Inflammatory macrophage treated with lipopolysaccharide for 4 hours (primary cell): ENCODE data around the gene ZBTB22.
A peak's percentile ranks its signal among the peaks of the same experiment; 100 is the strongest.

Source experiments
- DNase-seq: peaks from one replicate; pipeline ENCODE4 v3.0.0-alpha.2; 2020

Gene ZBTB22

GRCh38 chr6:33329058-33329457 lies 11.5 kb upstream of the ZBTB22 start:
- no peak for DNase-seq

- DNase-seq: peak; percentile 24
Measured at GRCh38 chr6:33324125-33324524, 6.6 kb upstream of the ZBTB22 start.

DNA sequence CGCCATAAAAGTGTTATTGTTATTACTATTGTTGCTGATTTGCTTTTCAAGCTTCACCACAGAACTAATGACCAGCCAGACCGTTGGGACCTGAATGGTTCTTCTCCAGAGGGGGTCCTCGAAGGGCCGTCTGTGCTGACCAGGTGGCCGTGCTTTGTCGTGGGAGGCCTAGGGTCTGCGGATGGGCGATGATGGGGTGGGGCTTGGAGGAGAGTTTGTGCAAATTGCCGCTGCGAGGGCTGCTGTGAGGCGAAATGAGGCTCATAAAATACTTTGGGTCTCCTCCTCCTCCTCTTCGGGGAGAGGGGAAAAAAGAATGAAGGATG lies 6.0 kb upstream of the ZBTB22 start:
- no peak for DNase-seq

- DNase-seq: no peak
Measured at GRCh38 chr6:33321227-33321626, 3.7 kb upstream of the ZBTB22 start.

- peak; percentile 89 for DNase-seq
Measured at GRCh38 chr6:33320315-33321181, 3.0 kb upstream of the ZBTB22 start.

GRCh38 chr6:33319939-33320314 lies 2.4 kb upstream of the ZBTB22 start:
- no peak for DNase-seq

GRCh38 chr6:33318426-33319073 lies 1.0 kb upstream of the ZBTB22 start:
- no peak for DNase-seq

GRCh38 chr6:33317419-33317668 lies 200 bp downstream of the ZBTB22 start:
- no peak for DNase-seq

- DNase-seq: no peak
Measured at GRCh38 chr6:33316603-33317418, 733 bp downstream of the ZBTB22 start.

GRCh38 chr6:33315793-33316602 lies 1.5 kb downstream of the ZBTB22 start:
- no peak for DNase-seq

GRCh38 chr6:33314943-33315792 lies 2.4 kb downstream of the ZBTB22 start:
- DNase-seq: peak; percentile 17

DNA sequence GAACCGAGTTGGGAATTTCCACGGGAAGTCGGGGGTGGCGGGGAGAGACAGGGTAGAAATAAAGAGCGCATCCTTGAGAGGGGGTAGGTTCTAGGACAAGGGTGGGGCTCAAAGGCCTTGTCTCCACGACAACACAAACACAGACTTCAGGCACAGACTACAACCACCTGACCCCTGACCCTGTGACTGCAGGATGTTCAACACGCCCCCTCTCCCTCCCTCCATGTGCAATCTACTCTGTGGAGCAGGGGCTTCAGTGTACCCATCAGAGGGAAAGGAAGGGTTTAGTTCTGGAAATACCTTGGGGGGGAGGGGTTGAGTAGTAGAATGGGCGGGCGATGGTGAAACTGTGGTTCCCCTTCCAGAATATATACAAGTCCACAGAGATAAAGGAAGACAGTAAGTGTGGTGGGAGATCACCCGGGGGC lies 3.0 kb downstream of the ZBTB22 start:
- peak; percentile 96 for DNase-seq

DNA sequence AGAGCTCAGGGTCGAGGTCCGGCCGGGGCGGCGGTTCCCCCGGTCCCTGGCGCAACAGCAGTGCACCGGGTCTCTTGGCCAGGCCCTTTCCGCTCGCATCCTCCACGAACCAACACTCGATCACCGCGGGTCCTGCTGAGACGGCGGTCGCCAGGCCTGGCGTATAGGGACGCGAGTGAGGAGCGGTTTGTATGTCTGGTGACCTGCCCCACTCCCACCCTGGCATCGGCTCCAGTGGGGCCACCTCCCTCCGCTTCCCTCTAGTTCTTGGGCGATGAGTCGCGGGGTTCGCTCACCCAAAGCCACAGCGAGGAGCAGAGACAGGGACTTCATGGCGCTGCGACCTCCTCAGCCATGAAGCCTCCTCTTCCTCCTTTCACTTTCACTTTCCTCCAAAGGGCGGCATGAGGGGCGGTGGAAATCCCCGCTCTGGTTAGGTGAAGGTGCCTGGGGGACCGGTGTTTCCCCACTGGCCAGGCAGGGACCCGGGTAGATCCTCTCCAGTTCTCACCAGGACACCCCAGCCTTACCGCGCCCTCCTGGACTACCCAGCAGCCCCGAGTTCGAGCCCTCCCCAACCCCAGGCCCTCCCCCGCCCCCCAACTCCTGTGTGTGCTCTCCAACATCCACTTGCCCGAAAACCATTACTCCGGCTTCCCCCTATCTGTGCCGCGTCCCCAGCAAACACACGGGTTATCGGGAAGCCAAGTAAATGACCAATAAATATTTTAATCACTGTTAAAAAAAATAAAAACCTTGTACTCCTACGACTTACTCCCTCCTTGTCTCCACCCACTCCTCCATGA lies 3.6 kb downstream of the ZBTB22 start, which contains the start of gene TAPBP:
TAPBP (minus strand) TSS at position 370 of the 806 bp plus-strand sequence; CDS start at position 333, 37 bp downstream.
- DNase-seq: peak; percentile 89

DNA sequence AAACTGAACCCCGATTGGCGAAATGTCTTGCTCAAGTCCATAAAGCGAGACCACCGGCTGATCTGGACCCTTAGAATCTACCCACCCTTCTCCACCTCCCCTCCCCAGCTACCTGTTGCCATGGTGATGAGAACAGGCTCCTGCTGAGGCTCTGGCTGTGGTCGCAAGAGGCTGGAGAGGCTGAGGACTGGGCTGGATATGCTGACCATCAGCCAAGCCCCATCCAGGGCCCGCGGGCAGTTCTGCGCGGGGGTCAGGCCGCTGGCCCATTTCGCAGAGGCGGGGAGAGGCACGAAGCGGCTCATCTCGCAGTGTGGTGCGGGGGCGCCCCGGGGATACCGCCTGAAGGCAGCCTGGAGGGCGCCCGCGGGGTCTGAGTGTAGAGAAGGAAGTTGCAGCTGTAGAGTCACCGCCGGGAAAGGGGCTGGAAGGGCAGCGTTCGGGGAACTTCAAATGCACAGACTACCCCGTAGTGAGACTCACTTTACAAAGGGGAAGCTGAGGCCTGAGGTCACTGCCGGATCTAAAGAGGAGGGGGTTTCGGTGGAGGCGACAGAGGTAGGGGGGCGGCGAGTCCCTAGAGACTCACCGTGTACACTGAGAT lies 4.3 kb downstream of the ZBTB22 start:
- peak; percentile 81 for DNase-seq

GRCh38 chr6:33312361-33313104 lies 5.0 kb downstream of the ZBTB22 start:
- DNase-seq: peak; percentile 71

GRCh38 chr6:33306356-33306755 lies 11.2 kb downstream of the ZBTB22 start:
- no peak for DNase-seq

- DNase-seq: no peak
Measured at GRCh38 chr6:33305052-33305451, 12.5 kb downstream of the ZBTB22 start.

DNA sequence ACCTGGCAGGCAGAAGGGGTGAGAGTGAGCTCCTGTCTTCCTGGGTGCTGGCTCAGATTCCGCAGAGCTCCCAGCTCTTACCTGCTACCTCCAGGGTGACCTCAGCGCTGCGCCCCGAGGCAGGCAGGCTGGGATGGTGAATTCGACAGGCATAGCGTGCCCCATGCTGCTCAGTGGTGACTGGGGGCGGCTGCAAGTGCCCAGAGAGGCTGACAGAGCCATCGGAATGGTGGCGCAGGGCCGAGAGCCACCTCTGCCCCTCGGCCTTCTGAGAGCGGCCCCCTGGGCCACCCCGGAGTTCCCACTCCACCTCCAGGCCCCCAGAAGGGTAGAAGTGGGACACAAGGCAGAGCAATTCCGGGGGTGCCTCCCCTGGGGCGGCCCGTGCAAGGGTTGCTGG lies 13.3 kb downstream of the ZBTB22 start:
- no peak for DNase-seq

- no peak for DNase-seq
Measured at GRCh38 chr6:33301877-33302276, 15.7 kb downstream of the ZBTB22 start.
